Activated T-helper 2 cell treated with anti-CD3 and anti-CD28 coated beads, Interferon-gamma antibody, Interleukin-2, Interleukin-4, amounts not matched to agents 10 μg/mL and 5 μg/mL and 100 μg/mL, durations not matched to agents 14 hours and 24 hours and 36 hours (primary cell): Measurements from ENCODE around the gene HAAO. TPM values are rescaled to one million over a fixed set of nuclear protein-coding genes. Genes with fewer than 3 reads are reported as not detected.

Source experiments
- DNase-seq: peaks from one replicate; pipeline ENCODE4 v3.0.0; 2021; ENCODE audit warnings: low spot score
- H3K27ac Mint-ChIP-seq: one replicate; pipeline ENCODE4 v1.8.0; 2021; ENCODE audit warnings: mixed read lengths
- H3K27me3 Mint-ChIP-seq: one replicate; pipeline ENCODE4 v1.8.0; 2021; ENCODE audit warnings: low read depth, mixed read lengths
- H3K36me3 Mint-ChIP-seq: one replicate; pipeline ENCODE4 v1.8.0; 2021; ENCODE audit warnings: low read depth, mixed read lengths
- H3K4me1 Mint-ChIP-seq: one replicate; pipeline ENCODE4 v1.8.0; 2021; ENCODE audit warnings: low read depth, mixed read lengths
- H3K4me3 Mint-ChIP-seq: one replicate; pipeline ENCODE4 v1.8.0; 2021; ENCODE audit warnings: low read depth, mild to moderate bottlenecking, moderate library complexity, mixed read lengths
- H3K9me3 Mint-ChIP-seq: one replicate; pipeline ENCODE4 v1.8.0; 2021; ENCODE audit warnings: mixed read lengths
- intact Hi-C: fragments of 100-400 bp; cut with micrococcal nuclease; formaldehyde crosslinking; loops from one replicate; pipeline ENCODE4 v1.15.1; 2023
- total RNA-seq: library from RNA; stranded (reverse); gene quantifications from 2 replicates; pipeline ENCODE4 v1.2.3, GENCODE V29; 2022

Gene HAAO
- total RNA-seq, 1 donor from 2014 or later, result 5.1 TPM

GRCh38 chr2:42767899-42768705 lies 24.3 kb downstream of the HAAO start:
- no peaks in the 10 kb centered on the region for H3K9me3 Mint-ChIP-seq
- intact Hi-C loops, result no loop called here
- no peak for DNase-seq
- H3K27ac Mint-ChIP-seq, result no peak overlapping the region
- no peaks in the 10 kb centered on the region for H3K27me3 Mint-ChIP-seq
- no peaks in the 10 kb centered on the region for H3K36me3 Mint-ChIP-seq
- H3K4me1 Mint-ChIP-seq, result no peaks in the 10 kb centered on the region
- H3K4me3 Mint-ChIP-seq, result no peak overlapping the region

DNA sequence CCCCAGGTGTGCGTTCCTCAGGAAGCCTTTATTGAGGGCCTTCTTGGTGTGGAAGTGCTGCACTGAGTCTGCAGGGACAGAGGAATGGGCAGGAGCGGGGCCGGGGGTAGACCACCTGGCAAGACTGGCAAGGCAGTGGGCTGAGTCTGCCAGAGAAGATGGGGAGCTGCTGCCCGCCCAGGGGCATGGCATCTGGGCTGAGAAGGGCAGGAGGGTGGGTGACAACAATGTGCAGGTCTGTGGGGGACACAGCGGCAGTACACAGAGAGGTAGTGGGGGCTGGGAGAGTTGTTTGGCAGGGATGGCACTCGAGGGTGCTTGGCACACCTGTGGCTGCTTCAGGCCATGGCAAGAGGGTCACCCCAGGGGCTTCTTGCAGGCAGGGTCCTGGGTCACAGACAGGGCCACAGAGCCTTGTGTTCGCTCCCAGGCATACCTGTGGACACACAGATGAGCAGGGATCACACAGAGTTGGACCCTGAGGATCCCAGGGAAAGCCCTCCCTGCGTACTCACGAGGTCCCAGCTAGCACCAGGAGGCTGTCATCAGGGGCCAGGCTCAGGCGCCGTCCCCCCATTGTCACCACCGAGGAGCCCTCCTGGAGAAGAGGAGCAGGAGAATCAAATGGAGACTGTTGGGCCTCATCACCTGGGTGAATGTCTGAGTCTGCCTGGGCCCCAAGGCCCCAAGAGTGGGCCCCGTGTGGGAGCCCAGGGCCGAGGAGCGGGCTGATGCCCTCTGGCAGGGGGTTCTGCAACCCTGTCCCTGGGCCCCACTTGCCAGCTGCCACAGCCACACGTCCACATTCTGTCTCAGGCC lies 25.1 kb downstream of the HAAO start:
- Mint-ChIP-seq H3K27me3 (no peaks in the 10 kb centered on the region), H3K27ac (no peak overlapping the region), H3K4me1 (no peaks in the 10 kb centered on the region), H3K36me3 (no peaks in the 10 kb centered on the region), H3K4me3 (no peak overlapping the region), H3K9me3 (no peaks in the 10 kb centered on the region)
- DNase-seq, result no peak
- intact Hi-C loops, result no loop called here

- Mint-ChIP-seq H3K27me3 (no peaks in the 10 kb centered on the region), H3K27ac (no peak overlapping the region), H3K4me3 (no peak overlapping the region), H3K4me1 (no peaks in the 10 kb centered on the region), H3K36me3 (no peaks in the 10 kb centered on the region), H3K9me3 (no peaks in the 10 kb centered on the region)
- no peak for DNase-seq
- intact Hi-C loops, result no loop called here
Measured at GRCh38 chr2:42765686-42766085, 26.7 kb downstream of the HAAO start.

- H3K27ac Mint-ChIP-seq, result no peak overlapping the region
- no peaks in the 10 kb centered on the region for H3K36me3 Mint-ChIP-seq
- H3K9me3 Mint-ChIP-seq, result no peaks in the 10 kb centered on the region
- no peak overlapping the region for H3K4me3 Mint-ChIP-seq
- intact Hi-C loops, result no loop called here
- no peaks in the 10 kb centered on the region for H3K27me3 Mint-ChIP-seq
- no peak for DNase-seq
- H3K4me1 Mint-ChIP-seq, result no peaks in the 10 kb centered on the region
Measured at GRCh38 chr2:42764901-42765300, 27.5 kb downstream of the HAAO start.

- Mint-ChIP-seq H3K27ac (no peak within 1 kb of the TSS), H3K4me1 (no peaks in the 10 kb centered on the region), H3K27me3 (no peaks in the 10 kb centered on the region), H3K36me3 (no peaks in the 10 kb centered on the region), H3K4me3 (no peak within 1 kb of the TSS), H3K9me3 (no peaks in the 10 kb centered on the region)
- DNase-seq, result no peak
- intact Hi-C loops, result no loop called here
Measured at GRCh38 chr2:42764096-42764495, 28.3 kb downstream of the HAAO start, which contains the start of gene OXER1. OXER1 (minus strand) TSS chr2:42764135; CDS start chr2:42764062, 73 bp downstream.

- Mint-ChIP-seq H3K27ac (no peak overlapping the region), H3K9me3 (no peaks in the 10 kb centered on the region)
- no peak for DNase-seq
Measured at GRCh38 chr2:42762823-42763804, 29.3 kb downstream of the HAAO start.

DNA sequence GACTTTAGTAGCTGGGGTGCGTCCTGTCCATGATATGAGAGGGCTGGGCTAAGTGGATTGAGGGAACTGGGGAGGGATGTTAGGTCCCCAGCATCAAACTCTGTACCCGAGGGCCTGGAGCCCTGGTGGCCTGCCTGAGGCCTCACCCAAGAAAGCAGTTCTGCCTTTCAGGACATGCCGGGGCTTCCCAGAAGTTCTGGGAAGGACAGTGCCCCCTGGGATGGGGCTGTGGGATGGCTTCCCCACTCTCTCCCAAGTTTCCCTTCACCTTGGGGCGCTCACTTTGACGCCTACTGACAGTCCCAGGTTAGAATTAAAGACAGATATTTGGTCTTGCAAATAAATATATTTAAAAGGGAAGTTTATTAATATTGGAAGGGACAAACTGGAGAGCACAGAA lies 30.2 kb downstream of the HAAO start:
- Mint-ChIP-seq H3K4me1 (peaks cover 1% of the 10 kb centered on the region), H3K27me3 (no peaks in the 10 kb centered on the region), H3K4me3 (no peak overlapping the region), H3K27ac (no peak overlapping the region), H3K36me3 (no peaks in the 10 kb centered on the region), H3K9me3 (no peaks in the 10 kb centered on the region)
- intact Hi-C loops, result no loop called here
- no peak for DNase-seq

More at GRCh38 chr2:42762823-42763804, 29.3 kb downstream of the HAAO start:
- Mint-ChIP-seq H3K4me3 (no peak overlapping the region), H3K36me3 (no peaks in the 10 kb centered on the region), H3K27me3 (no peaks in the 10 kb centered on the region), H3K4me1 (no peaks in the 10 kb centered on the region)
- intact Hi-C loops, result no loop called here

DNA sequence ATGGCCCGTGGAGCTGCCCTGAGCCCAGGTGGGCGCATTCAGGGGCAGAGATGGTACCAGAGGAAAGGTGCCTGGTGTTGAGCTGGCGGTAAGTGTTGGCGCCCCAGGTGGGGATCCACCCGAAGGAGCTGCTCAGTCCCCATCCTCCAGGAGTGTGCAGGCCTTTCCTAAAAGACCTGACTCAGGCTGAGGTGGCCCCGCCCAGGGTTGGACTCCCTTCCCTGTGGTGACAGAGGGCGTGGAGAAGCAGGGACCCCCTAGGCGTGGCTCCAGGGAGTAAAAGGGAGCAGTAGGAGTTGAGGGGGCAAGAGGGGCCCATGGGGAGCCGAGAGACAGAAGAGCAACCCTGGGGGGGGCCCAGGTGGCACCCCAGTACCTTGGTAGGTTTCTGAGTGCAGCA lies 30.8 kb downstream of the HAAO start:
- no peak for DNase-seq
- Mint-ChIP-seq H3K9me3 (no peaks in the 10 kb centered on the region), H3K4me3 (no peak overlapping the region), H3K27ac (no peak overlapping the region), H3K36me3 (no peaks in the 10 kb centered on the region), H3K4me1 (peaks cover 4% of the 10 kb centered on the region), H3K27me3 (no peaks in the 10 kb centered on the region)
- intact Hi-C loops, result no loop called here

GRCh38 chr2:42758751-42759150 lies 33.6 kb downstream of the HAAO start:
- Mint-ChIP-seq H3K36me3 (no peaks in the 10 kb centered on the region), H3K9me3 (no peaks in the 10 kb centered on the region), H3K27me3 (no peaks in the 10 kb centered on the region), H3K27ac (no peak overlapping the region), H3K4me3 (no peak overlapping the region), H3K4me1 (peaks cover 10% of the 10 kb centered on the region)
- DNase-seq, result no peak
- intact Hi-C loops, result no loop called here

DNA sequence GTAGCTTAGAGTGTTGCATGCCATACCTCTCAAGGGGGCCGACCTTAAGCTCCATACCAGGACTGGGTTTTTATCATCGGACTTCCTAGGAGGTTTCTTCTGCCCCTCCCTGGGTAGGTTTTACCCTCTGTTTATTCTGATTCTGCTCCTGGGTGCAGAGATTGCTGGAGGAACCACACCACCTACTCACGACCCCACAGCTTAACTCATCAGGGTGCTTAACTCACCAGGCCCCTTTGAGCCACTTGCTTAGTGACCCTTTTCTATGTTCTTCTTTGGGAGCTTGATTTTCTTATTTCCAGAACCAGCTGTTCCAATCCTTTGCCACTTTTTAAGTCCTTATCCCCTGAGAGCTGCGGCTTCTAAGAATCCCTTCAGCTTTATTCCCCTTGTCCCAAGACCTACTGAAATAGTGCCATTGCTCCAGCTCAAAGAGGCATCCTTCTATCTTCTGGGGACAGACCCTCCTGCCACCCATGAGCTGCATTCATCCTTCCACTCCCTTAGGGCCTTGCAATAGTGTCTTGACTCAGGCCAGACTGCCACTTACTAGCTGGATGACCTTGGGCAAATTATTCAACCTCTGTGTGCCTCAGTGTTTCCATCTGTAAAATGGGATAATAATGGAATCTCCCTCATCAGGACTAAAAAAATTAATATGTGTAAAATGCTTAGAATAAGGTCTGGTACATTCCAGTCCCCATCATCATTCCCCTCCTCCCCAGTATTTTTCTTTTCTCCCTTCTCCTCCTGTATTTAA lies 34.2 kb downstream of the HAAO start:
- intact Hi-C loops, result no loop called here
- Mint-ChIP-seq H3K9me3 (no peaks in the 10 kb centered on the region), H3K4me3 (no peak overlapping the region), H3K27ac (no peak overlapping the region), H3K4me1 (peaks cover 10% of the 10 kb centered on the region), H3K27me3 (no peaks in the 10 kb centered on the region), H3K36me3 (no peaks in the 10 kb centered on the region)
- no peak for DNase-seq

- H3K9me3 Mint-ChIP-seq, result no peaks in the 10 kb centered on the region
- no peaks in the 10 kb centered on the region for H3K27me3 Mint-ChIP-seq
- intact Hi-C loops, result no loop called here
- H3K4me3 Mint-ChIP-seq, result no peak overlapping the region
- peaks cover 10% of the 10 kb centered on the region for H3K4me1 Mint-ChIP-seq
- H3K27ac Mint-ChIP-seq, result no peak overlapping the region
- no peak for DNase-seq
- no peaks in the 10 kb centered on the region for H3K36me3 Mint-ChIP-seq
Measured at GRCh38 chr2:42756966-42757513, 35.3 kb downstream of the HAAO start.
